Left kidney (tissue), 2 donors: ENCODE results near the gene KCTD5. TPM values are rescaled to one million over a fixed set of nuclear protein-coding genes. Genes with fewer than 3 reads are reported as not detected.
A peak's percentile ranks its signal among the peaks of the same experiment; 100 is the strongest.

ENCODE experiments used
- DNase-seq: peaks from one replicate; pipeline ENCODE4 v3.0.0-alpha.2; 2013
- polyA plus RNA-seq: library from polyadenylated mRNA; unstranded; fragments of 120-200 nt; gene quantifications from one replicate; pipeline ENCODE4 v1.2.1, GENCODE V29; 2013; ENCODE audit not compliant: insufficient read length

Gene KCTD5
- polyA plus RNA-seq, 1 donor: 22.2 TPM

GRCh38 chr16:2708290-2708639 lies 25.9 kb downstream of the KCTD5 start:
- DNase-seq: no peak

DNA sequence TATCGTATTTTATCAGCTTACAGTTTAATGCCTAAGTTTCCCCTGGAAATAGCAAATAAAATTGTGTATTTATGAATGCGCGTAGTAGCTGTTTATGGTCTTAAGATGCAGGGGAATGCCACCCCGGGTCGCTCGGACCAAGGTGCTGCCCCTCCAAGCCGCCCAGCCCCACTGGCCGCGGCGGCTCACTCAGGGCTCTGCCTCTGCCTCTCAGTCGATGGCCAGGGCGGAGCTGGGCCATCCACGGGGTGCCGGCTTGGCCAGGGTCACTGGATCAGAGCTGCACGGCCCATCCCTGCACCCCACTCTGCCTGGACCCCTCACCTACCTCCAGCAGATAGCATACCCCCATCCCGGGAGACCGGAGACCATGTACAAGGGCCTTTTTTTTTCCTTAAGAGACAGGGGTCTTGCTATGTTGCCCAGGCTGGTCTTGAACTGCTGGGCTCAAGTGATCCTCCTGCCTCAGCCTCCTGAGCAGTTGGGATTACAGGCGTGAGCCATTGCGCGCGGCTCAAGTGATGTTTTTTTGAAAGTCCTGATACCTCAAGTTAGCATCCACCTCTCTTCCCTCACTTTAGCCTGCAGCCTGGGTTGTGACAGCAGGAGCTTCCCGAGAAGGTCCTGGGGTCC lies 26.7 kb downstream of the KCTD5 start:
- no peak for DNase-seq

GRCh38 chr16:2709588-2709984 lies 27.3 kb downstream of the KCTD5 start:
- no peak for DNase-seq

DNA sequence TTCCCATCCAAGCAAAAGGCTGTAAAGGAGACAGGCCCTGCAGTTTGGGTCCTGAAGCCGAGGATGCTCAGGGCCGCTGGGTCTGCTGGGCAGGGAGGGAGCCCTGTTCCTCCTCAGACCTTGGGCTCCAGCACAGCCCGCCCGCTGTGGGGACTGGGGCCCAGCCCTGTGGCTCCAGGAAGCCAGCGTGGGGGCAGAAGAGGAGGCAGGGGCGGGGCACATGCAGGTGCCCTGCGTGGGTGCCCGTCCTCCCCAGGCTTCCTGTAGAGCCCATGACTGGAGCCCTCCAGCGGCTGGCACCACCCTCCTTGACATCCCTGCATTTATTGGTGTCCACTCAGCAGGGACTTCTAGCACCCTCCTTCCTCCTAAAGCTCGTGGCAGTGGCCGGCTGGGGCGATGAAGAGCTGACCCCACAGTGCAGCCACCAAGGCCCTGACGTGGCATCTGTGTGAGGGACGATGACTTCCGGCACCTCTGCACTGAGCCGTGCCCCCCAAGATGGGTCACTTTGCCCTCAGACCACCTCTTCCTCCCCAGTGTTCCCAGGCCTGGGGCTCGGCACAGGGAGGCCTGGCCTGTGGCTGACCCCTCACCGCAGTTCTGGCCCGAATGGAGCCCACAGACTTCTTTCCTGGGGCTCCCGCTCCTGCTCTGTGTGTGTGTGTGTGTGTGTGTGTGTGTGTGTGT lies 27.8 kb downstream of the KCTD5 start:
- no peak for DNase-seq

DNA sequence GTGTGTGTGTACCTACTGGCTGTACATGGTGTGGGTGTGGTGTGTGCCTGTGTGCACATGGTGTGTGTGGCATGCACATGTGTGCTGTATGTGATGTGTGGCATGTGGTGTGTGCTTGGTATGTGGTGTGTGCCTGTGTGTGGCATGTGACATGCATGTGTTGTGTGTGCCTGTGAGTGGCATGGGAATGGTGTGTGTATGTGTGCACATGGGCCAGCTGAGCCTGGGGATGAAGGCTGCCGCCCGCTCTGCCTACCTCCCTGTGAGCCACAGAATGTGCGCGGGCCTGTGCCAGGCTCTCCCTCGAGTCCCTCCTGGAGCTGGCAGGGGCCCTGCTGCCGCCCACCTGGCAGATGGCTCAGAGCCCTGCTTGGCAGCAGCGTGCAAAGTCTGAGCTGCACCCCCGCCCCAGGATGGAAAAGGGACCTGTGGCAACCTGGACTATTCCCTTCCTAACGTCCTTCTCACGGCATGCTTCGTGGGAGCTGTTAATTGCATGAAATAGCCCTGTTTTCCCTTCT lies 28.4 kb downstream of the KCTD5 start:
- no peak for DNase-seq

DNA sequence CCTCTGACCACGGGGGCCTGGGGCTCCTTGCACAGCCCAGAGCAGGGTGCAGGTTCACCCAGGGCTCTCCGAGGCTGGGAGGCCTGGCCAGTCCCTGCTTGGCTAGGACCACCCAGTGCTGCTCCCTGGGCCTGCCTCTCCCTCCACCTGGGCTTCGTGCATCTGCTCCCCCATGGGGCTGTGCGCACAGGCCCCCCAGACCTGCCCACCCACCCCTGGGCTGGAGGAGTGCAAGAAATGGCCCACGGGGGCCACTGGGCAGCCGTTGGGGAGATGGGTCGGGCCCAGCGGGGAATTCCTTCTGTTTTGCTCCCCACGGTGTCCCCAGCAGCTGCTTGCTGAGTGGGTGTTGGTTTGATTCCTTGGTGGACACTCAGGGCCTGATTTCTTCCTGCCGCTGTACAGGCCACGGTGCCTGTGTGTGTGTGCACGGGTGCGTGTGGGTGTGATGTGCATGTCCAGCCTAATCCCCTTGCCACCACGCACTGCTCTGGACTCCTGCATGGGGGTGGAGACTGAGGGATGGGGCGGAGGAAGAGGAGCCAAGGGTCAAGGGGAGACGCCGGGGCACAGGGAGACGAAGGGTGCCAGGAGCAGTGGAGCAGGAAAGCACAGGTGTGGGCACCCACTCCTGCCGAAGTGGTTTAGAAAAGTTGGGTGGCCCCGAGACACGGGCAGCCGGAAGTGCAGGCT lies 29.2 kb downstream of the KCTD5 start:
- no peak for DNase-seq

- no peak for DNase-seq
Observed at GRCh38 chr16:2712063-2712441, 29.7 kb downstream of the KCTD5 start.

GRCh38 chr16:2712546-2712945 lies 30.2 kb downstream of the KCTD5 start:
- DNase-seq: no peak

DNA sequence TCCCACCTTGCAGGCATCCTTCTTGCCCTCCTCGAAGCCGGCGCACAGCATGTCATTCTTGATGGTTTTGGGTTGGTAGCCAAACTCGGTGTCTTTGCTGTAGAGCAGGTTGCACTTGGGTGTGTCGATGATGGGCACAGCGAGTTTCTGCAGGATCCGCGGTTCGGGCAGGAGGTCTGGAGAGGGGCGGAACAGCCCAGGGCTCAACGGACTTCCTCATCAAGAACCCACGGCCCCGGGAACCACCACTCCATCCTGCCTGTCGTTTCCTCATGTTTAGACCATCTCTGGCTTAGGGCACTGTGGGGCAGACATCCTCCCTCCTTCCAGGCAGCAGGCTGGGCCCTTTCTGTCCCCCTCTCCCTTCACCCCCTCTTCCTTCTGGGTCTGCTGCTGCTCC lies 31.2 kb downstream of the KCTD5 start:
- DNase-seq: no peak

- DNase-seq: no peak
Observed at GRCh38 chr16:2713985-2714774, 31.9 kb downstream of the KCTD5 start.

DNA sequence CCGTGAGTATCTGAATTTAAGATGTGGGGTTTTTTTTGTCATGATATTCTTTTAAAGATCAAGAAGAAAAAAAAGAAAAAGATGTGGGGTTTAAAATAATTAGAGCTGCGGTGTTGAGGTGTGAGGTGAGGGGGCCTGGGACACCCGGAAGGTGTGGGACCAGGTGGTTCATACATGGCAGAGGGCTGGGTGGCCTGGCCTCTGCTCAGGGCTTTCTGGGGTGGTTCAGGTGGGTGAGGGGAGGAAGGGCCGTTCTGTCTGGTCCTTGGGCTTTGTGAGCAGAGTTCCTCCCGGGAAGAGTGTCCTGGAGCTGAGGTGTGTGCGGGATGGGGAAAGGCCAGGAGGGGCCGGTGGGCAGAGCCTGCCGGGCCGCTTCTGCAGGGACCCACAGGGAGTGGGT lies 32.7 kb downstream of the KCTD5 start:
- DNase-seq: no peak

GRCh38 chr16:2715519-2715918 lies 33.2 kb downstream of the KCTD5 start:
- peak; percentile 57 for DNase-seq

GRCh38 chr16:2715966-2716885 lies 33.9 kb downstream of the KCTD5 start:
- DNase-seq: no peak

GRCh38 chr16:2716948-2717347 lies 34.6 kb downstream of the KCTD5 start:
- DNase-seq: no peak

DNA sequence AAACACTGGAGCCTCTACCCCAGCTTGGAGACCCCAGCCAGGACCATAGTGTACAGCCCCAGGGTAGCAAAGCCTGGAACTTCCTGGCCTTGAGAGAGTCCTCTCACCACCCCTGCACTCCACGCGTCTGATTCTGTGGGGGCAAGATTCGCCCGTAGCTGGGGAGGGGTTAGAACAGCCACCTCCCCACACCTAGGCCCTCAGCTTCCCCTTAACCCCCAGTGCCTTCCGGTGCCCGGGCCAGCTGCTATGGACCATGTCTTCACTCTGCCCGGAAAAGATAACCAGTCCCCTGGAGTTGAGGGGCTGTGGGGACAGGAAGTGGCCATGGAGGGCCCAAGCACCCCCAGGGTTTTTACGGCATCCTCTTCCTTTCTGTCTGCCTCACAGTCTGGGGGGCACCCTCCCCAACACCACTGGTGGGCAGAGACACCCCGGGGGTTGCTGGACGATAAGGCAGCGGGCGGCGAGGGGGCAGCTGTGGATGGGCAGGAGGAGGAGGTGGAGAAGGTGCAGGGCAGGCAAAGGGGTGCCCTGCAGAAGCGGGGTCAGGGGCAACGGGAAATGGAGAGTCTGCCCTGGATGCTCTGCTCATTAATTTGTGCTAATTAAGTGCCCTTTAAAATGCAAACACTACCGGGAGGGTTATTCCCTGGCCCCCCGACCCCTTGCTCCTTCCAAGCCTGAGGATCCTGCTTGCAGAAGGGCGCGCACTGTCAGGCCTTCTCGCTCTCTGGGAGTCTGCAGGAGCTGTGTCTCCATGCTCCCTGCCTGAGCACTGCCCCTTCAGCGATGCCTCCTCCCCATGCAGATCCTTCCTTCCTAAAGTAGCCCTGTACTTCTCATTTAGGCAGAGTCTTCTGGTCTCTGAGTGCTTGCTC lies 35.3 kb downstream of the KCTD5 start:
- no peak for DNase-seq

GRCh38 chr16:2719328-2720063 lies 37.2 kb downstream of the KCTD5 start:
- DNase-seq: no peak

- DNase-seq: no peak
Observed at GRCh38 chr16:2720064-2720457, 37.7 kb downstream of the KCTD5 start, which contains the start of gene PRSS27. PRSS27 (minus strand) TSS chr16:2720224; CDS start chr16:2720160, 64 bp downstream.

DNA sequence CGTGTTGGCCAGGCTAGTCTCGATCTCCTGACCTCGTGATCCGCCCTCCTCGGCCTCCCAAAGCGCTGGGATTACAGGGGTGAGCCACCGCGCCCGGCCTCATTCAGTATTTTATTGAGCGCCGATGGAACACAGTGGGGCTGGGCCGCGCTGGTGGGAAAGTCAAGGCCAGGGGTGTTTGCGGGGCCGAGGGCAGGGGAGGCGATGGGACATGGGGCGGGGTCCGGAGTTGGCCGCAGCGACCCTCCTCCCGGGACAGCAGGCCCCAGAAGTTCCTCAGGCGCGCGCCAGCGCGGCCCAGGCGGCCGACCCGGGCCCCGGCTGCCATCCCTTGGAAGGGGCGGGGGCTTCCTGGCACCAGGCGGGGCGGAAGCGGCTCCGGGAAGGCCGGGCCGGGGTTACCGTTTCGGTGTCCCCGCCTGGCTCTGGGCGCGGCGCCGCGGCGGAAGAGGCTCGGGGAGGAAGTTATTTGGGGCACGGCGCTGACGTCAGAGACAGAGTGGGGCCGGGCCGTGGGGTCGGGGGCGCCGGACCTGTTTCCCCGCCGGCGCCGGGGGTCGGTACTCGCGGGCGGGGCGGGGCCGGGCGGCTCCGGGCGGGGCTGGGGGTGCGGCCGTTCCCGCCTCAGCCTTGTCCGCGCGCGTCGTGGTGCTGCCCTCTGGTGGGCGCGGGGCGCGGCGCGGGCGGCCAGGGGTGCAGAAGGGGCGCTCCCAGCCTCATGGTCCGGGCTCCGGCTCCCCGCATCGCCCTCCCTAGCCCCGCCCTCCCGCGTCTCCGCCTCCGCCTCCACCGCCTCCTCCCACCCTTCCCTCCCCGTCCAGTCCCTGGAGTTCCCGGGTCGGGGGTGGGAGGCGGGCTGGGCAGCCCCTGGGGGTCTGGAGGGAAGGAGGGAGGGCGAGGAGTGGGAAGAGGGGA lies 38.7 kb downstream of the KCTD5 start:
- DNase-seq: peak; percentile 71
